CD4-positive, alpha-beta T cell treated with Interleukin-6 at 100 ng/mL for 8 hours (primary cell): ENCODE measurements around the gene RABL2A.
"Not testable (repeated sequence)": the region's sequence is repeated elsewhere in the genome, so short reads cannot be mapped to it uniquely, and the experiment has no call there.

Experiments
- DNase-seq: peaks from one replicate; pipeline ENCODE4 v3.0.0-alpha.2; 2020; ENCODE audit warnings: mixed read lengths, low spot score

Gene RABL2A

GRCh38 chr2:113626616-113627330 lies at the start of gene RABL2A:
RABL2A (plus strand) TSS chr2:113627266; CDS start chr2:113628607, 1,341 bp downstream.
- DNase-seq, result peak; percentile 69

- not testable (repeated sequence) for DNase-seq
Measured at GRCh38 chr2:113578508-113578907, 48.6 kb upstream of the RABL2A start.

- DNase-seq, result not testable (repeated sequence)
Measured at GRCh38 chr2:113582473-113582872, 44.6 kb upstream of the RABL2A start.

DNA sequence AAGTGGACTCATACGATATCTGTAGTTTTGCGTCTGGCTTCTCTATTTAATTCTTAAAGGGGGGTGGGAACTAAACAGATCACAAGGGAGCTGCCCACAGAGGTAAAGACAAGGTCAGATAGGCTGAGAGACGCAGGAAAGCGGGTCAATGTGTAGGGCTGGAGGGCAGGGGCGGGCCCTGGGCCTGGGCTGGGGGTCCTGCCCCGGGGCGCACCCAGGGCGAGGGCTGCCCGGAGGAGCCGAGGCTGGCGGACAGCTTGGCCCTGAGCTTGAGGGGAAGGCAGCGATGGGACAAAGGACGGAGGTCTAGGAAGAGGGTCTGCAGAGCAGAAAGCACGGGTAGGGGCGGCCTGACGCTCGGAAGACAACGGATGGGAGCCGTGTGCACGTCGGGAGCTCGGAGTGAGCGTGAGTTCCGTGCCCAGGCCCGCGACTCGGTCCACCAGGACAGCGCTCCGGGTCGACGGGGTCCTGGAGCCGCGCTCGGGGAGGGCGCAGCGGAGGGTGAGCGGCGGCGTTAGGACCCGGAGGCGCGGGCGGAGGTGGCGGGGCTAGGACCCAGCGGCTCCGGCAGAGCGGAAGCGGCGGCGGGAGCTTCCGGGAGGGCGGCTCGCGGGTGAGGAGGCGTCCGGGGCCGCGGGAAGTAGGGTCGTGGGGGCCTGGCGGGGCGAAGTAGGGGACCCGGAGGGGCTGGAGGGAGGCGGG lies 43.4 kb upstream of the RABL2A start:
- peak; percentile 70 for DNase-seq

- DNase-seq, result not testable (repeated sequence)
Measured at GRCh38 chr2:113584311-113585092, 42.6 kb upstream of the RABL2A start.

- peak; percentile 39 for DNase-seq
Measured at GRCh38 chr2:113587201-113587600, 39.9 kb upstream of the RABL2A start.

DNA sequence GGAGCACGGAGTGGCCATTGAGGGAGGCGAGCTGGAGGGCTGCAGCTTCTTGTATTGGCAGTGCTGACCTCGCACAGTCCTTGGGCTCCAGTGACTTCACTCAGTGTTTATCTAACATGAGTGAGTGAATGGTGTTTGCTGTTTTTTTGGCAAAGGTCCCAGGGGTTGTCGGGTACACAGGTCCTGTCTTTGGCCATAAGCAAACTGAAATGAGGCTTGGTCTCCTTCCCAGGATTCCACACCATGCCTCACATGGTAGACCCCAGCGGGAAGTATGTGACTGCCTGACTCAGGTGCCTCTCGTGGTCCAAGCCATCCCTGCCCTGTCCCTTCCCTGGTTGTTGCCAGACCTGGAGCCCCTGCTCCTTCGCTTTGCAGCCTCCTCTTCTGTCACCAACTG lies 37.5 kb upstream of the RABL2A start:
- not testable (repeated sequence) for DNase-seq

DNA sequence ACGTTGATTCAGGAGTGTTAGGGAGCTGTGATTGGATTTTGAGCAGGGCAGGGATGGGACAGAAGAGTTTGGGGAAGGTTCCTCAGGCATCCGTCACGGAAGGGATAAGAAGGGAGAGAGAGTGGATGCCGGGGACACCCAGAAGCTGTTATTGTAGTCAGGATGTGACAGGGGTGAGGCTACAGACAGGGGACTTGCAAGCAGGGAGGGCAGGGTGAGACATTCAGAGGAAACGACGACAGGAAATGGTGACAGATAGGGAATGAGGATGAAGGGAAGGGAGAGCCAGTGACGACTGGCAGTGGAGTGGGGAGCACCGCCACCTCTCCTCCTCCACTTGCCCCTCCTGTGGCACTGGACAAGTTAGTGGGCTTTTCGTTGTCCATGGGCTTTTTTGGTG lies 35.1 kb upstream of the RABL2A start:
- DNase-seq, result not testable (repeated sequence)

DNA sequence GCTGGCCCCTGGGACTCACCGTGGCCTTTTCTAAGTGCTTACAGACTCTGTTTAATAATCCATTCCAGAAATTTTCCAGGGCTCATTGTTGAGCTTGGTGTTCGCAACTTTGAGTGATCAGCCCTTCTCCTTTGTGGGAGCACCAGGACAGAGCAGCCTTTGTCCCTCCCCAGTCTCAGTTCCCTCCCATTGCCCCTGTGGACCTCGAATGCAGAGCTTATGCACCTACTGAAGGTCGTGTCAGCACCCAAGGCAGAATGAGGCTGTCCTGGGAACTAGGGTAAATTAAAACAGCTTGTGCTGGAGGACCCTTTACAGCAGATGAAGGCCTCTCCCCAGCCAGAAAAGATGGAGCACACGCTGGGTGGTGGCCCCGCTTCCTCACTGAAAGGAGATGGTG lies 33.8 kb upstream of the RABL2A start:
- not testable (repeated sequence) for DNase-seq

- not testable (repeated sequence) for DNase-seq
Measured at GRCh38 chr2:113595725-113596124, 31.3 kb upstream of the RABL2A start.

GRCh38 chr2:113597164-113597563 lies 29.9 kb upstream of the RABL2A start:
- not testable (repeated sequence) for DNase-seq

DNA sequence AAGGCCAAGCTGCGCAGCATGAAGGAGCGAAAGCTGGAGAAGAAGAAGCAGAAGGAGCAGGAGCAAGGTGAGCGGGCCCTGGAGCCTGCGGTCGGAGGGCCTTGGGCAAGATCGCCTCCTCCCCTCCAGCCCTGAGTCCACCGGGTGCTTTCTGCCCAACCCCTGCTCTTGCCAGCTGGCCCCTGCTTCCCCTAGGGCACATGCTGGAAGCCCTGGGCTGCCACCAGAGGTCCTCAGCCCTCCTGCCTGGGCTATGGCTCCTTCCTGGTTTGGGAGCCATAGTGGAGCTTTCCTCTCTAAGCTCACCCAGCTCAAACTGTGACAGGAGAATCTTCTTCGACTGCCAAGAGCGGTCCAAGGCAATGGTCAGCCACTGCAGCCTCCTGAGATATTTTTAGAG lies 29.5 kb upstream of the RABL2A start:
- DNase-seq, result not testable (repeated sequence)

DNA sequence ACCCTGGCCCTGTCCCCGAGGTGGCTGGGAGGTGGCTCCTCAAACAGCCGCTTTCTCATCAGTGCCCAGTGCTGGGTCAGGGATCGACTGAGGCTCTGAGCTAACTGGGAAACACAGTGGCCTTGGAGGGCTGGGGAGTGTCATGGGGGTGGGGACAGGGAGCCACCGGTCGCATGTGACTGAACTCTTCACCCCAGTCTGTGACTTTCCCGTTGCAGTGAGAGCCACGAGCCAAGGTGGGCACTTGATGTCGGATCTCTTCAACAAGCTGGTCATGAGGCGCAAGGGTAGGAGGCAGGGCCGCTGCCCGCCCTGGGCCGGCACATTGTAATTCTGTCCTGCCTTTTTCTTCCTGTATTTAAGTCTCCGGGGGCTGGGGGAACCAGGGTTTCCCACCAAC lies 28.9 kb upstream of the RABL2A start:
- not testable (repeated sequence) for DNase-seq

DNA sequence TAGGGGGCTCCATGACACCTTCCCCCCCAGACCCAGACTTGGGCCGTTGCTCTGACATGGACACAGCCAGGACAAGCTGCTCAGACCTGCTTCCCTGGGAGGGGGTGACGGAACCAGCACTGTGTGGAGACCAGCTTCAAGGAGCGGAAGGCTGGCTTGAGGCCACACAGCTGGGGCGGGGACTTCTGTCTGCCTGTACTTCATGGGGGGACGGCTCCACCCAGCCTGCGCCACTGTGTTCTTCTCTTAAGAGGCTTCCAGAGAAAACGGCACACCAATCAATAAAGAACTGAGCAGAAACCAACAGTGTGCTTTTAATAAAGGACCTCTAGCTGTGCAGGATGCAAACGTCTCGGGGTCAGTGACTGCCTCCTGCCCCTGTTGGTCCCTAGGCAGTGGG lies 28.3 kb upstream of the RABL2A start:
- DNase-seq, result not testable (repeated sequence)

DNA sequence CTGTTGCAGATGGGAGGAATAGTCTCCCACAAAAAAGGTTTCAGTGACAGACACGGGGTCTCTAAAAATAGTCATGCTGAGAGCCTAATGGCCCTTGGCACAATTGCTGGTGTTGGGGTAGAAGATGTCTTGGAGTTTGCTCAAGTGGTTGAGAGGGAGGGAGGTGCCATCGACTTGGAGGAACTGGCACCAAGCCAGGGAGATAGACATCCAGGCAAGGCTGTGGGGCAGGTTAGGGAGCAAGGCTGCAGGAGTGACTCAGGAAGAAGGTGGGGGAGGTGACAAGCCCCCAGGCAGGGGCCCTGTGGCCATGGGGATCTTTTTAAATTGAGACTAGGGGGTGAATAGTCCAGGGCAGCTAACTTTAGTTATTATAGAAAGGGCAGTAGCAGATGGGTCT lies 27.9 kb upstream of the RABL2A start:
- not testable (repeated sequence) for DNase-seq

- not testable (repeated sequence) for DNase-seq
Measured at GRCh38 chr2:113602040-113602769, 24.9 kb upstream of the RABL2A start.

- no peak for DNase-seq
Measured at GRCh38 chr2:113602869-113603466, 24.1 kb upstream of the RABL2A start.

DNA sequence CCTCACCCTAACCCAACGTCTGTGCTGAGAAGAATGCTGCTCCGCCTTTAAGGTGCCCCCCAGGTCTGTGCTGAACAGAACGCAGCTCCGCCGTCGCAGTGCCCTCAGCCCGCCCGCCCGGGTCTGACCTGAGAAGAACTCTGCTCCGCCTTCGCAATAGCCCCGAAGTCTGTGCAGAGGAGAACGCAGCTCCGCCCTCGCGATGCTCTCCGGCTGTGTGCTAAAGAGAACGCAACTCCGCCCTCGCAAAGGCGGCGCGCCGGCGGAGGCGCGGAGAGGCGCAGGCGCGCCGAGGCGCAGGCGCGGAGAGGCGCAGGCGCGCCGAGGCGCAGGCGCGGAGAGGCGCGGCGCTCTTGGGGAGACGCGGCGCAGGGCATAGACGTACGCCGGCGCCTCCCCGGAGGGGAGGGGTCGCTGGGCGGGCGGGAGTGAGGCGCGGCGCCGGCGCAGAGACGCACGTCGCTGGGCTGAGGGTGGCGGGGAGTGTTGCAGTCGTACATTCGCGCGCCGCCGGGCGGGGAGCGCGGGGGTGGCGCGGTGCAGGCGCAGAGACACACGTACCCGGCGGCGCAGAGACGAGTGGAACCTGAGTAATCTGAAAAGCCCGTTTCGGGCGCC lies 23.5 kb upstream of the RABL2A start:
- peak; percentile 81 for DNase-seq

- peak; percentile 93 for DNase-seq
Measured at GRCh38 chr2:113604085-113604477, 23.0 kb upstream of the RABL2A start.

- DNase-seq, result not testable (repeated sequence)
Measured at GRCh38 chr2:113604661-113605060, 22.4 kb upstream of the RABL2A start.

- DNase-seq, result not testable (repeated sequence)
Measured at GRCh38 chr2:113606036-113606435, 21.0 kb upstream of the RABL2A start.
